Left colon (tissue), 2 donors: ENCODE results near the gene HIVEP2. TPM values are rescaled to one million over a fixed set of nuclear protein-coding genes. Genes with fewer than 3 reads are reported as not detected.

Experiments
- ATAC-seq: fragments of 200-7000 bp; cut with Tn5 transposase; one replicate; pipeline ENCODE4 v1.9.1; 2020; ENCODE audit warnings: mild to moderate bottlenecking, moderate library complexity
- DNase-seq, 2 donors: peaks; one replicate each; pipeline ENCODE4 v3.0.0-alpha.2; 2020
- intact Hi-C, 2 donors: fragments of 100-400 bp; cut with DNase I in 1 of 2; cut with micrococcal nuclease in 1 of 2; formaldehyde crosslinking; loops; one replicate each; pipeline versions ENCODE4 v1.11.2 to v1.14.0; 2022; cut with DNase I, micrococcal nuclease
- total RNA-seq, 2 donors: library from RNA; stranded (reverse); fragmentation: NEBNext Ultra II Directional; extraction: Animal tissue kit (Norgen Biotek cat#: 25700); gene quantifications; one replicate each; pipeline ENCODE4 v1.2.1, GENCODE V29; 2021
- donor health status: DM: no; HTN: no; CAD: no.
- donor health status: DM: yes; HTN: yes; CAD: no.

HIVEP2 gene
- total RNA-seq, 2 donors from 2014 or later, result 9.2 to 10.1 TPM

DNA sequence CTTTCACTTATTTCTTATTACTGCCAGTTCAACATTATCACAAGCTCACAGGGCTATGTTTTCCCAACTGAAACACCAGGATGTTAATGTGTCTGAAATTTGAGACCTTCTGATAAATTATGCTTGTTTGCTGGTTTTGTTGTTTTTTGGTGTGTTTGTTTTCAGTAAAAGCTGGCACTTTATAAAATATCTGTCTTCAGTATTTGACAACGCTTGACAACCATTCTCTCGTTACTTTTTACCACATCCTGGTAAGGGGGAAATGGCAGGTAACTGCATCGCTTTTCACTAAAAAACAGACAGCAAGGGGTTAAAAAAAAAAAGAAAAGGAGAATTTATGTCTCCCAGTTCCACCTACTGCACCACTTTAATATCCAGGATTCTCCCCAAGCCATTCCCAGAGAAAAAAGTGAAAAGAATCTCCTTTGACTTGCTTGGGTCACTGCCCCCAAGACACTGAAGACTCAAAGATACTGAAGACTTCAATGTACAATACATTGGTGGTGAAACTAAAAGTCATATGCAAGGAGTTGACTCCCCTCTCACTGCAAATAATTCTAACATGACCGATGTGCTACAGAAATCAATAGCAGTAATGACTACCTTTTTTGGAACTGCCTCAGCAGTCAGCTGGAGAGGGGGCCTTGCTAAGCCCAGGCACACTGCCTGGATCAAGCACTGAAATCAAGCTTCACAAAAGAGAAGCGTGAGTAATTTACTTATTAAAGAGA, 88.9 kb downstream of the HIVEP2 start:
- intact Hi-C loops, result no loop called here
- ATAC-seq, result no peak
- DNase-seq, result no peak

DNA sequence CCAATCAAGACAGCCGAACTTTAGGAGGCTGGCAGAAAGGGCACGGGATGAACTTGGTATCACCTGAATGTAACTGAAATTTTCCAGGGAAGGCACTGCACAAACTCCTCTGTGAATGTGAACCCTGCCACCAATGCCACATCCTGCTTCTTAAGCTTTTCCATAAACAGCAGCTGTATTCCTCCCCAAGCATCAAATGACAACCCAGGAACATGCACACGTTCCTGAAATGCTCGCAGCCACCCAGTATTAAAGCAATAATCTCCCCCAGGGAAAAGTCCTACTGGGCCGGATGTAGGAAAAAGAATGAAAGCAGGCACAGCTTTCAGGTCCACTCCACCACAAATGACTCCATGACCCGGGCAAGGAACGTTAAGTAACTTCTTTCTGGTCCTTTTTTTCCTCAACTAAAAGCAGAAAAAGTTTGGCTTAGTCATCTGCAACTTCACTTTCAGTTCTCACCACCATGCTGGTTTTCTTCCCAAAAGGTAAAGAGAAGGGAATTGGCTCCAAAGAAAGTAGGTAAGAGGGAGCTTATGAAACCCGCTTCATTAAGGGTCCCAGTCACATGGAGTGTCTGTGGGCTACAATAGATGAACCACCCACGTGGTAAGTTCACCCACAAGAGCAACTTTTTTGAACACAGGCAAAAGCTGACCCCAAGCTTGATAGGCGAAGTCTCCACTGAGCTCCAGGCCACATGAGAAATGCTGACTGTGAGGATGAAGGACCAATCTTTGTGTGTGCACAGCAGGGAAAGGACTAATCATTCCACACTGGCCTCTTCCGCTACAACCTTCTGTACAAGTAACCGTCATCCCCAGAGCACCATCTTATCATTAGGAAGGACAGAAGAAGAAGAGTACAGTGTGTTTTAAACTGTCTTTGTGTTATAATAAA, 90.1 kb downstream of the HIVEP2 start:
- ATAC-seq, result no peak
- DNase-seq, result no peak
- intact Hi-C loops, result no loop called here

DNA sequence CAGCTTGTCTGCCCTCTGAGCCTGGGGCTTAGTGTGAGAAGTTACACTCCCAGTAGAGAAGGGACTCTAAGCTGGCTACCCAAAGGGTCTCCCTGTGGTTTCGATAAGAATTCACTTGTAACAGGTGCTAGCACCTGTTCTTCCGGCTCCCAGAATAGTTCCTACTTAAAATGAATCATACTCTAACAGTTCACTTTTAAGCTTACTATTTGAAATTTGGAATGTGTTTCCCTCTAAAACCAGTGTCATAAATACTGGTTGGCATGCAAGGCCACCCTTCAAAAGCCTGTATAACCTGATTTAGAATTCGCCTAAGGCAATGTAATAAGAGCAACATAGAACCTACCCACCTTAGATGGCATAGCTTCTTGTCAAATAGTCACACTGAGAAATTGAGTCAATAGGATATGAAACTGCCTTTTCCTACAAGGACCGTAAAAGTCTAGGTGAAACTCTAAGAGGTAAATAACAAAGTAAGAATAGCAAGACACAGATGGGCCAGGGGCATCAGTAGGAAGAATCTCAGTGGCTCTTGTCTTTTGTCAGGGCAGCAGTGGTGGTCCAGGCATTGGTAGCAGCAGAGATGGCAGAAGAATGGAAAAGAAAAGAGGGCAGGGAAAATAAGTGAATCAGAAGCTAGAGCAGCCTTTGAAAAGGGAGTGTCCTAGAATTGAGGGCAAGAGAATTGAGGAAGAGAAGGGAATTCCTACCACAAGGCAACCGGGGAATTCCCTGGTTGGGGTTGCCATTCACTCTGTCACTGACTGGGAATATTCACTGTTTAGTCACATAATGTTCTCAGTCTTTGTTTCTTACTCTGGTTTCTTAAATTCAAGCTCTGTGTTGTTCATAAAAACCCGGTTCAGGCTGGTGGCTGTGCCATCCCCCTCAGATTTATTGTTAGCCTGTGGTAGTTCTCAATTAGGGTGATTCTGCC, 91.5 kb downstream of the HIVEP2 start:
- ATAC-seq (peak; percentile 73), DNase-seq (no peak)
- intact Hi-C loops, result no loop called here

DNA sequence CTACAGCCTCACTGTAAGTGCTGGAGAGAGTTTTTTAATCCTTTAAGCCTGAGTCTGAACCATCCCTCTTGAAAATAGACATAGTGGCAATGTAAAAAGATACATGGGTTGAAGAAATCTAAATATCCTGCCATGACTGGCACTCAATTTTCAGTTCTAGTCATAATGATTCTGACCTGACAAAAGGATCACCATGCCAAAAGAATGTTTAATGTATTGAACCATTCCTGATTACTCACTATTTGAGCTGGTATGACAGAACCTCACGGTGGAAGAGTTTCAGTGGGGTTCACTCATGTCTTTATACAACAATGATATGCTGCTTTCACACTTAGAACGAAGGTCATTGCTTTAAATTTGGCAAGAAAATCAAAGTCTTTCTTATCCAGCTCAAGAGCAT, 93.4 kb downstream of the HIVEP2 start:
- DNase-seq (no peak), ATAC-seq (no peak)
- intact Hi-C loops, result no loop called here

DNA sequence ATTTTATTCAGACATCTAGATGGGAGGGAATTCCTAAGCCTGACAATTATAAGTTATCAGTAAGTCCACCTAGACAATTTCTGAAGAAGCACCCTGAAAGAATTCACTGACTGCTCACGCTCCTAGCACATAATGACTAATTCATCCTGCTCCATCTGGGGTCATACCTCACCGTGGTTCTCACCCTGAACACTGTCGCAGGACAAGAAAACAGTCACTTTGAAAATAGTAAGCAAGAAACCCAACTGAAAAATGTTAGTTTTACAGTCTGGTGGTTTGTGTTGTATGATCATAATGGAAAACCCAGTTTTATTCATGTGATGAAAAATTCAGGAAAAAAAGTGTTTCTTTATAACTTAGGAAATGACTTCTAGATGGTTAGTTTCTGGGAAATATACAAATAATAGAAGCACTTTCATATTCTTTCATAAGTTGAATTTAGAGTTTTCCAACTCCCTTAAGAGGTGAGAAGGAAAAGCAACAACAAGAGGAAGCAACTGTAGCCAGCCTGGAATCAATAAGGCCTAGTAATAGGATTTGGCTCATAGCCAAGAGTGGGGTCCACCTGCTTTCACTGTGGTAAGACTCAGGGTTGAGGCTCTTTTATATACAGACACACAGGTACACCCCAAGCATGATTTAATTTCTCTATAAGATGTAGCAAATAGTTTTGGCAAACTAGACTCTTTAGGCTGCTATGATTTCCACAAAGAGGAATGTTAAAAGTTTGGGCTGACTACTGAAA, 94.1 kb downstream of the HIVEP2 start:
- DNase-seq (no peak), ATAC-seq (no peak)
- intact Hi-C loops, result no loop called here

GRCh38 chr6:142848976-142849375, 96.0 kb downstream of the HIVEP2 start:
- intact Hi-C loops, result loop anchor here in 1 of 2 donors (10.0 kb wide), 1 partner anchor 96 kb away; the partner anchor contains the start of gene HIVEP2
- DNase-seq (no peak), ATAC-seq (peak; percentile 72)

DNA sequence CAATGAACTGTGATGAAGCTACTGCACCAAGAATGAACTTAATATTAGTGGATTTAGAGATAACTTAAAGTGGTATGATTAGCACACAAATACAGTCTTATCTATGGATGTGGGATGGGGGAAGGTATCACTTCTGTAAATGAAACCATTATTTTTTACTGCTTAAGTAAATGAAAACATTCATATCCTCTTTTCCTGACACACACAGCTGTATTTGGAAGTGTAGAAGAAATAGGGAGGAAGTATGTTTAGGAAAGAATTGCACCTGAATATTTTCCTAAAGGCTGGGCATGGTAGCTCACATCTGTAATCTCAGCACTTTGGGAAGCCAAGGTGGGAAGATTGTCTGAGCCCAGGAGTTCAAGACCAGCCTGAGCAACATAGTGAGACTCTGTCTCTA, 96.8 kb downstream of the HIVEP2 start:
- no peak for ATAC-seq
- no peak for DNase-seq
- intact Hi-C loops, result loop anchor here in 1 of 2 donors (10.0 kb wide), 1 partner anchor 97 kb away; the partner anchor contains the start of gene HIVEP2

- intact Hi-C loops, result loop anchor here in 1 of 2 donors (10.0 kb wide), 1 partner anchor 98 kb away; the partner anchor contains the start of gene HIVEP2
- ATAC-seq (no peak), DNase-seq (no peak)
These were observed 98.1 kb downstream of the HIVEP2 start for GRCh38 chr6:142846883-142847287.

GRCh38 chr6:142846459-142846831, 98.5 kb downstream of the HIVEP2 start:
- no peak for ATAC-seq
- intact Hi-C loops, result loop anchor here in 1 of 2 donors (10.0 kb wide), 1 partner anchor 98 kb away; the partner anchor contains the start of gene HIVEP2
- DNase-seq, result no peak

DNA sequence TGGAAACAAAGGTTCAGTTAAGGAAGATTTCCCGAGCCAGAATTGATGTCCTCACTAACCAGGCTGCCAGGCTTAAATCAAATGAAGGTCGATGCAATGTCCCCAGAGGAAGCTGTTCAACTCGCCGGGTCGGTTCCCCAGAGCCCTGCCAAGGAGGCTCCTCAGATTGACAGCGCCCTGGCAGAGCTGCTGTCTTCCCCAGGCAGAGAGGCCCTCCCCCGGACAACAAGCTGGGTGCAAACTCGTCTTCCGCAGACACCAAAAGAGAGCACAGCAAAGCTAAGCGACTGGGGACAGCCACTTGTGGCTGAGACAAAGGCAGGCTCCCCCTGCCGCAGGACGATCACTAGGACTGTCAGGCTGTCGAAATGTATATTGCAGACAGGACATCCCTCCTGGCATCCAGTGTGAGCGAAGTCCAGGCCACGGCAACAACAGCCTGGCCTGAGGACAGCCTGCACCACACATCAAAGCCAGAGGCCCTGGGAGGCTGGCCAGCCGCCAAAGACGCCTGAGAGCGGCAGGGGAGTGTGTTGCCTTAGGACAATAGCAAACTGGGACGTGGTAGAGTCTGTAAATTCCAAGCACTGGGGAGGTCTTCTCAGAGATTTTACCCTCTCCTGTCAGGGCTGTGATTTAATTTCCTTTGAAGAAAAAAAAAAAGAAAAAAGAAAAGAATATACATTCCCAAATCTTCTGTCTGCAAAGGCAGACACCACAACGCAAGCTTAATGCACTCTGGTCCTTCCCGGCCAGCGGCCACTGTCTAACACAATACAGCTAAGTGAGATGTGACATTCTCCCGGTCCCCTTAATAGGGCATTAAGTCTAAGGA, 99.1 kb downstream of the HIVEP2 start:
- ATAC-seq (peak; percentile 91), DNase-seq (peak; percentile 89 to 91)
- intact Hi-C loops, result loop anchor here in 1 of 2 donors (10.0 kb wide), 1 partner anchor 99 kb away; the partner anchor contains the start of gene HIVEP2

- DNase-seq (no peak), ATAC-seq (peak; percentile 17)
- intact Hi-C loops, result loop anchor here in 1 of 2 donors (10.0 kb wide), 1 partner anchor 100 kb away; the partner anchor contains the start of gene HIVEP2
These were observed 99.8 kb downstream of the HIVEP2 start for GRCh38 chr6:142845143-142845571.

DNA sequence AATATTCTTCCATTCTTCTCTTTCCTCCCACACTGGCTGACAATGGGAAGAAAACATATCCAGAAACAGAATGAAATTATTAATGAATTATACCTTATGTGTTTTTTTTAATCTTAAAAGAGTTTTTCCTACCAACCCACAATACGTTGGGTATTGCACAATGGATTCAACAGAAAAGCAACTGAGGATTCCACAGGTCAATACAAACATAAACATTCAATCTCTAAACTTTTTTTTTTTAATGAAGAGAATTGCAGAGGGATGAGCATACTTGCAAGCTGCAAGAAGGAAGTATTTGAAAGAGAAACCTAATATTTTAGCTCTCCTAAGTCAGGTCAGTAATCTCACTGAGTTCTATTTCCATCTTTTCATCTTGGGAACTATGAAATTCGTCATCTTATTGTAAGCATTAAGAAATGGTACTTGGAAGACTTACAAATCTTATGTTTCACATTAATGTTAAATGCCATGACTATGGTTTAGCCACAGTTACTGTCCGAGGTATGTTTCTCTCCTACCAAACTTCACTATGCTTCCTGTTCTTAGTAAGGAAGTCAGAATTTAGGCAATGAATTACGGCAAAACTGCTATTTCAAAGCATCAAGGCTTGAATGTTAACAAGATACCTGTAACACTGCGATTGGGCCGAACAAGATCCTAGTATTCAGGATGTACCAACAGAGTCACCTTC, 100.8 kb downstream of the HIVEP2 start:
- intact Hi-C loops, result loop anchor here in 1 of 2 donors (10.0 kb wide), 1 partner anchor 101 kb away; the partner anchor contains the start of gene HIVEP2
- no peak for DNase-seq
- no peak for ATAC-seq

DNA sequence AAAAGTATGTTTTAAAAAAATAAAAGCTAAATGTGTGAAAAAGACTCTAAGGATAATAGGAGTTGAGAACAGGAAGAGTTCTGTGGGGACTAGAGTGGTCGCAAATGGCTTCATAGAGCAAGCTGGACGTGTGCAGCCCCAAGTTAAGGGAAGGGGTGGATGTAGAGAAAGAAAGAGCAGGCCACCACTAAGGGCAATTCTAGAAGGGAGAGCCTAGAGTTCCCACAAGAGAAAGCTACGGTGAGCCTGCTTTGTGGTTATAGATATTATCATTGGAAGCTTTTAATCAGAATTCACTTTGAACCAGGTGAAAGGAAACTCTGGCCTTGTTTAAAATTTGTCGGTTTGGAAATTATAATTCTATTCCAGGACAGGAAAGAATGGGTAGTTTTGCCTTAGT, 101.6 kb downstream of the HIVEP2 start:
- DNase-seq, result no peak
- ATAC-seq, result no peak
- intact Hi-C loops, result loop anchor here in 1 of 2 donors (10.0 kb wide), 1 partner anchor 101 kb away; the partner anchor contains the start of gene HIVEP2

DNA sequence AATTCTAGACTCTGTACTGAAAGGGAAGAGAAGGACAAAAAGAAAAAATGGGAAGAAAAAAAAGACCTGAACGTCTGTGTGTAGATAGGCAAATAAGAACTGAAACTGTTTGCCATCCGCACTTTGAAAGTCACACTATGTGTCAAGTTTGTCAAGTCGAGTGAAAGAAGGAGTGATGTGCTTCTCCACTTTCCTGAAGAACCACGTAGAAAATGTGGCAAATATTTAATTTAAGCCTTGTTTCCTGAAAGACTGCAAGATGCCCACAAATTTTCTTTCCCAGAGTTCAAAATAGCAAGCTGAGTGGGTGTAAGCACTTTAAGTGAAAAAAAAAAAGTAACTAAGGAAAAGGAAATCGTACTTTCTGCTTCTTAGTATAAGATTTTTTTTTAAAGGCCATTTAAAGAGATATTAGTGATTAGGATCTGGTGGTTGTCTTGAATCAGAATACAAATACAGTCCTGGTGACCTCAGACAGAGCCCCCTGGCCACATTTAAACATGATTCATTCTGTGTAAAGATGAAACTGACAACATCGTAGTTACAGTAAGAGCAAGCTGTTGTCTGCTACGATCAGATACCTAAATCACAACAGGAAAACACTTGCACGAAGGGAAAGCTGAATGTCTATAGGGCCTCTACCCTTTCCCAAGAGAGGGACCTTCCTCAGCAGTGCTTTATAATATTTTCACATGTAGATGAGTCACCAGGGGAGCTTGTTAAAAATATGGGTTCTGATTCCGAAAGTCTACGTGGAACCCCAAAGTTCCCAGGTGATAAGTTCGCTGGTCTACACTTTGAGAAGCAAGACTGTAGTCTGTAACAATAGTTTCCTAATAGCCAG, 102.3 kb downstream of the HIVEP2 start:
- ATAC-seq (no peak), DNase-seq (no peak)
- intact Hi-C loops, result loop anchor here in 1 of 2 donors (10.0 kb wide), 1 partner anchor 102 kb away; the partner anchor contains the start of gene HIVEP2

GRCh38 chr6:142841915-142842314, 103.1 kb downstream of the HIVEP2 start:
- intact Hi-C loops, result loop anchor here in 1 of 2 donors (10.0 kb wide), 1 partner anchor 103 kb away; the partner anchor contains the start of gene HIVEP2
- ATAC-seq (no peak), DNase-seq (no peak)
